PC-9 (cell line): Measurements from ENCODE around the gene C6orf136. TPM values are rescaled to one million over a fixed set of nuclear protein-coding genes. Genes with fewer than 3 reads are reported as not detected.
A peak's percentile ranks its signal among the peaks of the same experiment; 100 is the strongest.

Source experiments
- BruUV-seq: library from RNA; stranded (reverse); fragments of 400-500 nt; replicated peaks from 2 replicates; lab custom pipeline; 2021; lab: Mats Ljungman, UMichigan
- CTCF ChIA-PET: fragments of 300-600 bp; sonication (Branson Sonifier 250); formaldehyde crosslinking; loops from one replicate; lab custom pipeline; 2022; ENCODE audit warnings: antibody characterized with exemption; lab: Charles Lee
- POLR2A ChIA-PET: fragments of 300-600 bp; sonication (Branson Sonifier 250); formaldehyde crosslinking; loops from one replicate; lab custom pipeline; 2022; ENCODE audit warnings: antibody characterized with exemption; ENCODE audit not compliant: unreplicated experiment; lab: Charles Lee
- DNase-seq, 2 experiments: peaks; one replicate each; pipeline versions ENCODE4 v3.0.0 to v3.0.0-alpha.2; 2015 to 2022; ENCODE audit warnings: mixed read lengths in 1 of 2
- H2AFZ ChIP-seq: fragments of 200-600 bp; sonication (generic); 2 replicates; pipeline ENCODE4 v1.8.1; 2017; ENCODE audit warnings: antibody characterized with exemption
- H3F3A ChIP-seq: fragments of 200-600 bp; sonication (generic); 2 replicates; pipeline ENCODE4 v1.8.1; 2017; ENCODE audit warnings: antibody characterized with exemption, mild to moderate bottlenecking, low read depth; ENCODE audit not compliant: insufficient read depth
- H3K27ac ChIP-seq: fragments of 200-600 bp; sonication (generic); 2 replicates; pipeline ENCODE4 v1.6.1; 2016; ENCODE audit warnings: mixed run types
- H3K27me3 ChIP-seq: fragments of 200-600 bp; sonication (generic); 2 replicates; pipeline ENCODE4 v1.6.1; 2016; ENCODE audit warnings: low read depth, mixed run types; ENCODE audit not compliant: insufficient read depth
- H3K36me3 ChIP-seq: fragments of 200-600 bp; sonication (generic); 2 replicates; pipeline ENCODE4 v1.6.1; 2016; ENCODE audit warnings: low read depth, mixed run types
- H3K4me1 ChIP-seq: fragments of 200-600 bp; sonication (generic); replicated peaks from 2 replicates; pipeline ENCODE4 v1.6.1; 2016; ENCODE audit warnings: mixed run types; ENCODE audit not compliant: insufficient read depth
- H3K4me2 ChIP-seq: fragments of 200-600 bp; sonication (generic); 2 replicates; pipeline ENCODE4 v1.6.1; 2017; ENCODE audit warnings: mixed run types
- H3K4me3 ChIP-seq: fragments of 200-600 bp; sonication (generic); 2 replicates; pipeline ENCODE4 v1.6.1; 2016; ENCODE audit warnings: mixed run types
- H3K79me2 ChIP-seq: fragments of 200-600 bp; sonication (generic); 2 replicates; pipeline ENCODE4 v1.6.1; 2017; ENCODE audit warnings: low read depth, mixed run types
- H3K9me2 ChIP-seq: fragments of 200-600 bp; sonication (generic); 2 replicates; pipeline ENCODE4 v1.8.1; 2017; ENCODE audit warnings: mild to moderate bottlenecking; ENCODE audit not compliant: insufficient read depth
- H3K9me3 ChIP-seq: fragments of 200-600 bp; sonication (generic); 2 replicates; pipeline ENCODE4 v1.8.1; 2016; ENCODE audit warnings: low read depth; ENCODE audit not compliant: insufficient read depth
- H4K20me1 ChIP-seq: fragments of 200-600 bp; sonication (generic); 2 replicates; pipeline ENCODE4 v1.8.1; 2017; ENCODE audit not compliant: insufficient read depth
- EZH2 ChIP-seq: fragments of 200-600 bp; sonication (generic); IDR thresholded peaks from 2 replicates; pipeline ENCODE4 v1.8.0; 2017; ENCODE audit warnings: antibody characterized with exemption, low read depth
- intact Hi-C: fragments of 100-400 bp; cut with micrococcal nuclease; formaldehyde crosslinking; loops from one replicate; pipeline ENCODE4 v1.10.0; 2022; ENCODE audit not compliant: unreplicated experiment
- total RNA-seq: library from RNA; stranded (reverse); gene quantifications from 2 replicates; pipeline ENCODE4 v1.2.3, GENCODE V29; 2021
- TF ChIP-seq, protein P1 (sequence below): fragments of 200-600 bp; sonication (generic); conservative IDR thresholded peaks from 2 replicates; pipeline ENCODE4 v1.6.1; 2017; ENCODE audit warnings: mixed run types, antibody characterized with exemption, mild to moderate bottlenecking, moderate library complexity

The C6orf136 gene
- total RNA-seq, 1 experiment from 2014 or later: 21.2 TPM

- BruUV-seq: no TSS peak
- no peak for DNase-seq
- peaks cover 43% of the 10 kb centered on the region for H3K79me2 ChIP-seq
- H3K27ac ChIP-seq: peak overlapping the region; percentile 86
- ChIA-PET POLR2A (interaction anchor here (0.5 to 0.9 kb wide), 18 partner anchors 17 to 848 kb away, joined by 3 to 48 read pairs (median 6); partner anchors contain the start of genes DHX16 and PRR3), CTCF (interaction anchor here (0.6 to 3.6 kb wide), 3 partner anchors 17 to 544 kb away, joined by 3 to 8 read pairs (median 6); no protein-coding TSS in a partner anchor)
- H3F3A ChIP-seq: peaks cover 71% of the 10 kb centered on the region
- peaks cover 26% of the 10 kb centered on the region; the same call in 1 of the 2 replicates for H4K20me1 ChIP-seq
- H3K4me2 ChIP-seq: peak overlapping the region; percentile 98
- H2AFZ ChIP-seq: no peak overlapping the region
- intact Hi-C loops: no loop called here
- peaks cover 28% of the 10 kb centered on the region for H3K36me3 ChIP-seq
- peak overlapping the region; percentile 87; the same call in 1 of the 2 replicates for H3K4me3 ChIP-seq
- no peaks in the 10 kb centered on the region for H3K27me3 ChIP-seq
- no peaks in the 10 kb centered on the region for H3K9me3 ChIP-seq
- H3K4me1 ChIP-seq: peaks cover 34% of the 10 kb centered on the region
- H3K9me2 ChIP-seq: no peaks in the 10 kb centered on the region
- TF ChIP-seq, protein P1, sequence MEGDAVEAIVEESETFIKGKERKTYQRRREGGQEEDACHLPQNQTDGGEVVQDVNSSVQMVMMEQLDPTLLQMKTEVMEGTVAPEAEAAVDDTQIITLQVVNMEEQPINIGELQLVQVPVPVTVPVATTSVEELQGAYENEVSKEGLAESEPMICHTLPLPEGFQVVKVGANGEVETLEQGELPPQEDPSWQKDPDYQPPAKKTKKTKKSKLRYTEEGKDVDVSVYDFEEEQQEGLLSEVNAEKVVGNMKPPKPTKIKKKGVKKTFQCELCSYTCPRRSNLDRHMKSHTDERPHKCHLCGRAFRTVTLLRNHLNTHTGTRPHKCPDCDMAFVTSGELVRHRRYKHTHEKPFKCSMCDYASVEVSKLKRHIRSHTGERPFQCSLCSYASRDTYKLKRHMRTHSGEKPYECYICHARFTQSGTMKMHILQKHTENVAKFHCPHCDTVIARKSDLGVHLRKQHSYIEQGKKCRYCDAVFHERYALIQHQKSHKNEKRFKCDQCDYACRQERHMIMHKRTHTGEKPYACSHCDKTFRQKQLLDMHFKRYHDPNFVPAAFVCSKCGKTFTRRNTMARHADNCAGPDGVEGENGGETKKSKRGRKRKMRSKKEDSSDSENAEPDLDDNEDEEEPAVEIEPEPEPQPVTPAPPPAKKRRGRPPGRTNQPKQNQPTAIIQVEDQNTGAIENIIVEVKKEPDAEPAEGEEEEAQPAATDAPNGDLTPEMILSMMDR: no peak
- TF ChIP-seq EZH2: no peak
These were observed 32.7 kb upstream of the C6orf136 start for GRCh38 chr6:30614044-30614842.

DNA sequence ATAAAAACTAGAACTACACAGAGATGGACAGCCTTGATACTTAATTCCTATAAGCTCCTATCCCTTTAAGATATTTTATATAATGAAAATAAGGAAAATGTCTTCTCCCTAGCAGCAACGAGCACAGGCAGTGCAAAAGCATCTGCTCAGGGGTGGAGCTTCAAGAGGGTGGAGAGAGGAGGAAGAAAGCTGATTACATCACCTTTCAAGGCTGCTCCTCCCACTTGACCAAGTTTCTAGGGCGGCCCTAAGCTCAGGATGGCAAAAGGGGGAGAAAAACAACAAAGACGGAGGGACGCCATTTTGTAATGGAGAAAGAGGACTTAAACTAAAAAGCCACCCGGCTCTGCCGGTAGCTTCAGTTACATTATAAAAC lies 32.1 kb upstream of the C6orf136 start:
- no TSS peak for BruUV-seq
- H3K4me2 ChIP-seq: peak overlapping the region; percentile 98
- no peaks in the 10 kb centered on the region for H3K9me3 ChIP-seq
- peak; percentile 81 to 90 for DNase-seq
- peaks cover 35% of the 10 kb centered on the region for H3K4me1 ChIP-seq
- no peak for TF ChIP-seq EZH2
- TF ChIP-seq, protein P1: no peak
- POLR2A ChIA-PET: interaction anchor here (0.5 to 0.9 kb wide), 18 partner anchors 18 to 848 kb away, joined by 3 to 48 read pairs (median 6); partner anchors contain the start of genes ABCF1, DHX16 and PRR3
- peaks cover 26% of the 10 kb centered on the region; the same call in 1 of the 2 replicates for H4K20me1 ChIP-seq
- H3F3A ChIP-seq: peaks cover 73% of the 10 kb centered on the region
- no peaks in the 10 kb centered on the region for H3K9me2 ChIP-seq
- peaks cover 23% of the 10 kb centered on the region for H3K36me3 ChIP-seq
- peak overlapping the region; percentile 86 for H3K27ac ChIP-seq
- H3K27me3 ChIP-seq: no peaks in the 10 kb centered on the region
- peak overlapping the region; percentile 87 for H3K4me3 ChIP-seq
- CTCF ChIA-PET: interaction anchor here (0.6 to 3.6 kb wide), 4 partner anchors 18 to 545 kb away, joined by 3 to 16 read pairs (median 7); no protein-coding TSS in a partner anchor
- H3K79me2 ChIP-seq: peaks cover 49% of the 10 kb centered on the region
- H2AFZ ChIP-seq: no peak overlapping the region
- intact Hi-C loops: loop anchor here (1.0 kb wide), 1 partner anchor 24 kb away; no protein-coding TSS in a partner anchor

GRCh38 chr6:30615219-30615957 lies 31.5 kb upstream of the C6orf136 start:
- POLR2A ChIA-PET: interaction anchor here (0.6 to 0.9 kb wide), 14 partner anchors 18 to 786 kb away, joined by 3 to 48 read pairs (median 8); partner anchors contain the start of genes ABCF1 and DHX16
- intact Hi-C loops: loop anchor here (1.0 kb wide), 1 partner anchor 24 kb away; no protein-coding TSS in a partner anchor
- CTCF ChIA-PET: interaction anchor here (0.6 to 3.6 kb wide), 4 partner anchors 19 to 545 kb away, joined by 3 to 16 read pairs (median 7); no protein-coding TSS in a partner anchor
- Histone ChIP-seq H3K9me3 (no peaks in the 10 kb centered on the region), H3K9me2 (no peaks in the 10 kb centered on the region), H3K4me1 (peaks cover 35% of the 10 kb centered on the region), H3K4me3 (peak overlapping the region; percentile 87), H3F3A (peaks cover 70% of the 10 kb centered on the region), H3K4me2 (peak overlapping the region; percentile 98), H3K79me2 (peaks cover 49% of the 10 kb centered on the region), H3K27ac (peak overlapping the region; percentile 86), H3K27me3 (no peaks in the 10 kb centered on the region), H4K20me1 (peaks cover 26% of the 10 kb centered on the region; the same call in 1 of the 2 replicates), H3K36me3 (peaks cover 23% of the 10 kb centered on the region), H2AFZ (no peak overlapping the region)
- peak; percentile 41 to 42 for DNase-seq
- BruUV-seq: TSS peak; percentile 64
- TF ChIP-seq, protein P1: peak; percentile 23; the same call in 1 of the 2 replicates
- TF ChIP-seq EZH2: no peak
